WTC11 (cell line): ENCODE measurements around the gene PDZK1. TPM values are rescaled to one million over a fixed set of nuclear protein-coding genes. Genes with fewer than 3 reads are reported as not detected.

Experiments used
- ATAC-seq: fragments of 200-7000 bp; cut with Tn5 transposase; 2 replicates; pipeline ENCODE4 v1.10.0; 2021; ENCODE audit warnings: mild to moderate bottlenecking, moderate library complexity
- CTCF ChIA-PET: fragments of 300-600 bp; sonication (Branson Sonifier 250); formaldehyde crosslinking; loops from one replicate; lab custom pipeline; 2021; ENCODE audit warnings: antibody characterized with exemption; lab: Charles Lee
- POLR2A ChIA-PET: fragments of 350-600 bp; sonication (Branson Sonifier 250); formaldehyde crosslinking; loops from one replicate; lab custom pipeline; 2021; ENCODE audit warnings: antibody characterized with exemption; lab: Charles Lee
- DNase-seq: peaks from one replicate; pipeline ENCODE4 v3.0.0; 2021; ENCODE audit warnings: low spot score
- H3K27ac Mint-ChIP-seq: 2 replicates; pipeline ENCODE4 v1.8.0; 2021; ENCODE audit warnings: mixed read lengths
- H3K27me3 Mint-ChIP-seq: 2 replicates; pipeline ENCODE4 v1.8.0; 2021; ENCODE audit warnings: low read depth, mild to moderate bottlenecking, moderate library complexity, mixed read lengths
- H3K36me3 Mint-ChIP-seq: 2 replicates; pipeline ENCODE4 v1.8.0; 2021; ENCODE audit warnings: mixed read lengths
- H3K4me1 Mint-ChIP-seq: 2 replicates; pipeline ENCODE4 v1.8.0; 2022; ENCODE audit warnings: mixed read lengths
- H3K4me3 Mint-ChIP-seq: 2 replicates; pipeline ENCODE4 v1.8.0; 2021; ENCODE audit warnings: mild to moderate bottlenecking, moderate library complexity, mixed read lengths
- H3K9me3 Mint-ChIP-seq: 2 replicates; pipeline ENCODE4 v1.8.0; 2021; ENCODE audit warnings: mixed read lengths
- AR ChIP-seq: fragments of 250-450 bp; sonication (Bioruptor Pico); IDR thresholded peaks from 2 replicates; pipeline ENCODE4 v1.9.0; 2021; ENCODE audit warnings: mild to moderate bottlenecking
- CTCF ChIP-seq: fragments of 200-600 bp; IDR thresholded peaks from 2 replicates; pipeline ENCODE4 v1.8.0; 2022; ENCODE audit warnings: antibody characterized with exemption
- E2F1 ChIP-seq: sonication (generic); formaldehyde crosslinking; IDR thresholded peaks from 2 replicates; pipeline ENCODE4 v1.8.0; 2022; ENCODE audit warnings: mild to moderate bottlenecking, missing genetic modification reagents
- E2F5 ChIP-seq: sonication (generic); formaldehyde crosslinking; IDR thresholded peaks from 2 replicates; pipeline ENCODE4 v1.8.1; 2022; ENCODE audit warnings: mild to moderate bottlenecking, moderate library complexity, missing genetic modification reagents
- EMX1 ChIP-seq: fragments of 250-450 bp; sonication (Bioruptor Pico); IDR thresholded peaks from 2 replicates; pipeline ENCODE4 v1.8.0; 2021; ENCODE audit warnings: mild to moderate bottlenecking
- FOXK1 ChIP-seq: sonication (generic); formaldehyde crosslinking; IDR thresholded peaks from 2 replicates; pipeline ENCODE4 v1.8.0; 2022; ENCODE audit warnings: mild to moderate bottlenecking, moderate library complexity, missing genetic modification reagents
- FOXP1 ChIP-seq: sonication (generic); formaldehyde crosslinking; IDR thresholded peaks from 2 replicates; pipeline ENCODE4 v1.8.0; 2022; ENCODE audit warnings: missing genetic modification reagents, mild to moderate bottlenecking, moderate library complexity, borderline replicate concordance
- MAX ChIP-seq: sonication (generic); formaldehyde crosslinking; IDR thresholded peaks from 2 replicates; pipeline ENCODE4 v1.8.0; 2022; ENCODE audit warnings: mild to moderate bottlenecking, missing genetic modification reagents
- MYBL2 ChIP-seq: sonication (generic); formaldehyde crosslinking; IDR thresholded peaks from 2 replicates; pipeline ENCODE4 v1.8.1; 2023; ENCODE audit warnings: mild to moderate bottlenecking, moderate library complexity, missing genetic modification reagents
- NR1H2 ChIP-seq: sonication (generic); formaldehyde crosslinking; IDR thresholded peaks from 2 replicates; pipeline ENCODE4 v1.9.0; 2021; ENCODE audit warnings: mild to moderate bottlenecking, moderate library complexity, missing genetic modification reagents
- USF2 ChIP-seq: sonication (generic); formaldehyde crosslinking; IDR thresholded peaks from 2 replicates; pipeline ENCODE4 v1.8.1; 2023; ENCODE audit warnings: mild to moderate bottlenecking, missing genetic modification reagents, moderate library complexity
- ZBTB43 ChIP-seq: sonication (generic); formaldehyde crosslinking; IDR thresholded peaks from 2 replicates; pipeline ENCODE4 v1.8.1; 2023; ENCODE audit warnings: mild to moderate bottlenecking, missing genetic modification reagents
- ZNF138 ChIP-seq: sonication (generic); formaldehyde crosslinking; conservative IDR thresholded peaks from 2 replicates; pipeline ENCODE4 v1.8.1; 2022; ENCODE audit warnings: mild to moderate bottlenecking, moderate library complexity, missing genetic modification reagents
- total RNA-seq: library from RNA; stranded (reverse); gene quantifications from 3 replicates; pipeline ENCODE4 v1.2.3, GENCODE V29; 2021

PDZK1 gene
- total RNA-seq, 1 experiment from 2014 or later = 0.77 TPM

GRCh38 chr1:145690587-145691558 lies 16.3 kb downstream of the PDZK1 start:
- H3K27me3 Mint-ChIP-seq = peaks cover 6% of the 10 kb centered on the region
- CTCF ChIA-PET = no interaction called here
- ATAC-seq = no peak; the same call in 1 of the 2 replicates
- no peak overlapping the region for H3K4me3 Mint-ChIP-seq
- no peak overlapping the region for H3K27ac Mint-ChIP-seq
- POLR2A ChIA-PET = no interaction called here
- no peak for TF ChIP-seq E2F5 (CRISPR knock-in tag)
- no peak for TF ChIP-seq AR (CRISPR knock-in tag)
- no peak for TF ChIP-seq FOXK1 (CRISPR knock-in tag)
- TF ChIP-seq MYBL2 (CRISPR knock-in tag) = no peak
- no peak for TF ChIP-seq USF2
- TF ChIP-seq E2F1 (CRISPR knock-in tag) = no peak
- TF ChIP-seq CTCF = no peak
- 0 out of 2 replicates have a peak, but pooled peaks cover 4% of the 10 kb centered on the region for H3K9me3 Mint-ChIP-seq
- no peak for DNase-seq
- H3K4me1 Mint-ChIP-seq = peaks cover 6% of the 10 kb centered on the region; the same call in 1 of the 2 replicates
- H3K36me3 Mint-ChIP-seq = no peaks in the 10 kb centered on the region

- peaks cover 6% of the 10 kb centered on the region for H3K27me3 Mint-ChIP-seq
- H3K4me1 Mint-ChIP-seq = peaks cover 6% of the 10 kb centered on the region; the same call in 1 of the 2 replicates
- CTCF ChIA-PET = interaction anchor here (0.6 kb wide), 1 partner anchor 169 kb away, joined by 5 read pairs; the partner anchor contains the start of gene PIAS3
- TF ChIP-seq EMX1 (CRISPR knock-in tag) (no peak), FOXP1 (CRISPR knock-in tag) (no peak), ZBTB43 (no peak), MAX (CRISPR knock-in tag) (no peak), NR1H2 (no peak), ZNF138 (no peak)
- H3K9me3 Mint-ChIP-seq = 0 out of 2 replicates have a peak, but pooled peaks cover 4% of the 10 kb centered on the region
- DNase-seq (no peak), ATAC-seq (no peak)
- no peaks in the 10 kb centered on the region for H3K36me3 Mint-ChIP-seq
- H3K27ac Mint-ChIP-seq = no peak overlapping the region
- POLR2A ChIA-PET = no interaction called here
- no peak overlapping the region for H3K4me3 Mint-ChIP-seq
Measured at GRCh38 chr1:145689922-145690321, 17.2 kb downstream of the PDZK1 start.
